Measurements from ENCODE around the gene CTDSPL.

The CTDSPL gene

GRCh38 chr3:38002940-38003339 is 141.3 kb downstream of the CTDSPL start:
- DNase-seq (ENCODE audit: low read depth), result no peak

DNA sequence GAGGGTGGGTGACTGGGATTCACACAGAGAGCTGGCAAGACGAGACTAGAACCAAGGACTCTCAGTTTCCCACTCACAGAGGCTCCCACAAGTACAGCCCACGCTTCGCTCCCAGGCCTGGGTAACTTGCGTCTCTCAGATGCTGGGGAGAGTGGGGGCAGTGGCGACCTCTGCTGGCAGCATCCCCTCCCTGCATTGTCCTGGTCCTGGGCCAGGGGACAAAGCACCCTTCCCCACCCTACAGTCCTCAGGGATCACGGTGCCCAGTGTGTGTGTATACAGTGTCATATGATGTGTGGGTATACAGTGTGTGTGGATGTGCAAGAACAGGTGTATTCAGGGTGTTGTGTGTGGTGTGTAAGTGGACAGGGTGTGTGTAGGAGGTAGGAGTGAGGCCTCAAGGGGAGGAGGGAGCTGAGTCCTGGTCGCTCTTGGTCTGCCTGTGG is 141.7 kb downstream of the CTDSPL start:
- DNase-seq (ENCODE audit: low read depth), result no peak

GRCh38 chr3:38003817-38004414 is 142.2 kb downstream of the CTDSPL start:
- DNase-seq (ENCODE audit: low read depth), result no peak

DNA sequence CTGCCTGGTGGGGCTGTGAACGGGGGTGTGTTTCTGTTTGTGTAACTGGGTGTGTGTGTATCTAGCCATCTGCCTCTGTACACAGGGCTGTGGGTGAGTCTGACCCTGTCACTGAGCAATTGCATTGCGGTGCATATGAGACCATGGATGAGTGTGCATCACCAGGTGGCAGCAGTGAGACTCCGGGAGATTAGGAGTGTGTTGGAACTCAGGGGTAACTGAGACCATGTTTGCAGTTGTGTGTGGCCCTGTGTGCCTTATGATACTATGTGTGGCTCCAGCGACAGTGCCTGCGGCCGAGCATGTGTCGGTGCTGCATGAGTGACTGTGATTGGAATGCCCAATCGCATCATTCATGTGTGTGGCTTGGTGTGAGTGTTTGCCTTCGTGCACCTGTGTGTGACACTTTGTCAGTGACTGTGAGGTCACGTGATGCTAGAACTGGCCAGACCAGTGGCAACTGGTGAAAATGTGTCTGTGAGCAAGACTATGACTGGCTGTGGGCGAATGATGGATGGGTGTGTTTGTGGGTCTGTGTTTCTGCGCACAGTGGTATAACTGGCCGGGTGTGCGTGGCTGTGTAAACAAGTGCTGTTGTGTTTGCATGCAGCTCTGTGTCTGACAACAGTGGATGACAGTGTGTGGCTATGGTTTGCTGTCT is 142.9 kb downstream of the CTDSPL start:
- no peak for DNase-seq (ENCODE audit: low read depth)

DNA sequence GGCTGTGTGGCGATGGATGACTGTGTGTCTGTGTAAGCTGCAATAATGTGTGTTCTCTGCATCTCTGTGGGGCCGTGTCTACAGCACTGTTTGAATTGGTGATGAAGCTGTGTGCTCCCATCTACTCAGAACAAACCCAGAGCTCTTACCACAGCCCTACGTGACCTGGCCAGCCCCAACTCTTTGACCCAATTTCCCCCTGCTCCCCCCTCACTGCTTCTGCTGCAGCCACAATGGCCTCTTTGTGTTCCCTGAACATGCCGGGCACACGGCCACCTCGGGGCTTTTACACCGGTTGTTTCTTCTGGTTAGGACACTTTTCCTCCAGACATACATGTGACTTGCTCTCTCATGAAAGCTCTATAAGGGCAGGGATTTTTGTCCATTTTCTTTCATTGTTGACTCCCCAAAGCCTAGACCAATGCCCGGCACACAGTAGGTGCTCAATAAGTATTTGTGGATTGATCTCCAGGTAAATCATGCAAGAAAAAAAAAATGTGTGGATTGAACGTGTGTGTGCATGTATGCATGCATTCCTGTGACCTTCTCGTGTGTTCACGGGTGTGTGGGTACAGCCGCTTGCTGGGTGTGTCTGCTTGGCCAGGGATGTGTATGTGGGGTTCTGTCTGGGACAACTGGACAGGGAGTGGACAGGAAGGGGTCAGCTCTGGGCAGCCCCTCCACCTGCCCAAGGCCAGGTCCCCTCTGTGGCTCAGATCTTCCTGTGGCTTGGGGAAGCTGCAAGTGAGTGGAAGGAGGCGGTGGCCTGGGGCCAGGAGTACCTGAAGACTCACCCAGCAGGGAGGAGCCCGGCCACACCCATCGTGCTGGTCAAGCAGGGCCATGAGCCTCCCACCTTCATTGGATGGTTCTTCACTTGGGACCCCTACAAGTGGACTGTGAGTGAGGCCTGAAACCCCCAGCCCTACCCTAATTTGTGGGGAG is 143.7 kb downstream of the CTDSPL start:
- DNase-seq (ENCODE audit: low read depth), result no peak

GRCh38 chr3:38006031-38006430 is 144.4 kb downstream of the CTDSPL start:
- no peak for DNase-seq (ENCODE audit: low read depth)

DNA sequence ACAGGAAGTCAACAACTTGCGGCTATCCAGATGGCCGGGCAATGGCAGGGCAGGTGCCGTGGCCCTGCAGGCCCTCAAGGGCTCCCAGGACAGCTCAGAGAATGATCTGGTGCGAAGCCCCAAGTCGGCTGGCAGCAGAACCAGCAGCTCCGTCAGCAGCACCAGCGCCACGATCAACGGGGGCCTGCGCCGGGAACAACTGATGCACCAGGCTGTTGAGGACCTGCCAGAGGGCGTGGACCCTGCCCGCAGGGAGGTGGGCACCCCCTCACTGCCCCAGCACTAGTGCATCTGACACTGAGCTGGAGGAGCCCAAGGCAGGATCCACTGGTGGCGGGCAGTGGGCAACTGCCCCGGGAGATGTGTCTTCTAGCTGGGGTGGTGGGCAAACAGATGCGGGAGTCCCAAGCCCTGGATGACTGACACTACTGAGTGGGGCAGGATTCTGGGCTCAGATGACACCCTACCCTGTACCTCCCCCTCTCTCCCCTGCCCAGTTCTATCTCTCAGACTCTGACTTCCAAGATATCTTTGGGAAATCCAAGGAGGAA is 144.8 kb downstream of the CTDSPL start:
- DNase-seq (ENCODE audit: low read depth), result no peak

DNA sequence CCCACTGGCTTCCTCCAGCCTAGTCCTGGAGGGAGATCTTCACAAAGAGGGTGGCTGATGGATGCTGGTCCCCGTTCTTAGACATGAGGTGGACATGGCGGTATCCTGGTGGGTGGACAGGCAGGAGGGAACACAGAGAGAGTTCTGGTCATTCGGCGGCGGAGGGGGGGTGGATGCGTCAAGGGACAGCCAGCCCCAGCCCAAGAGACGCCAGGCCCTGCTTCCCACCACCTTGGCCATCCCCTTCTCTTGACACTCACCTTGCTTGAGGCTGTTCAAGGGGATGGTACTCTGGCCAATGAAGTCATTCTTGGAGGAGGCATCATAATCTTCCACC is 146.0 kb downstream of the CTDSPL start:
- no peak for DNase-seq (ENCODE audit: low read depth)

- DNase-seq (ENCODE audit: low read depth), result no peak
Observed at GRCh38 chr3:38008191-38008701, 146.6 kb downstream of the CTDSPL start.

GRCh38 chr3:38008971-38009580 is 147.4 kb downstream of the CTDSPL start:
- no peak for DNase-seq (ENCODE audit: low read depth)

GRCh38 chr3:38009807-38010591 is 148.3 kb downstream of the CTDSPL start:
- no peak for DNase-seq (ENCODE audit: low read depth)

- DNase-seq (ENCODE audit: low read depth), result no peak
Observed at GRCh38 chr3:38011111-38011510, 149.4 kb downstream of the CTDSPL start.

GRCh38 chr3:38015485-38015884 is 153.8 kb downstream of the CTDSPL start:
- DNase-seq (ENCODE audit: low read depth), result no peak

GRCh38 chr3:38015984-38016383 is 154.3 kb downstream of the CTDSPL start:
- DNase-seq (ENCODE audit: low read depth), result no peak

DNA sequence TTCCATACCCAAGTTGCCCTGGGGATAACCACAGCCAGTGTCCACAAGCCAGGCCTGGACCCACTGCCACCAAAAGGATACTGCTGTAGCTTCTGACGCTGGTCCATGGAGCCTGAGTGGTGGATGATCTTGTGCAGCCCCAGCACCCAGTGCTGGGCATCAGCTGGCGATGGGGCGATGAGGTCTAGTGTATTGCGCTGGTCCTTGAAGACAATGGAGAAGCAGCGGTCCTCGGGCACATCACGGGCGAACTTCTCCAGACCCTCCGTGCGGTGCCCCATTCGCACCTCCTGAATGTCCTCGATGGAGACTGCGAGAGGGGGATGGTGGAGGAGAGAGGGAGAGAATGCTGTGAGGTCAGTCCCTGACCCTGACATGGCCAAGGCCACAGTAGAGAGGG is 154.7 kb downstream of the CTDSPL start:
- DNase-seq (ENCODE audit: low read depth), result no peak

GRCh38 chr3:38016847-38017444 is 155.3 kb downstream of the CTDSPL start:
- no peak for DNase-seq (ENCODE audit: low read depth)

GRCh38 chr3:38017445-38018295 is 156.0 kb downstream of the CTDSPL start:
- no peak for DNase-seq (ENCODE audit: low read depth)

DNA sequence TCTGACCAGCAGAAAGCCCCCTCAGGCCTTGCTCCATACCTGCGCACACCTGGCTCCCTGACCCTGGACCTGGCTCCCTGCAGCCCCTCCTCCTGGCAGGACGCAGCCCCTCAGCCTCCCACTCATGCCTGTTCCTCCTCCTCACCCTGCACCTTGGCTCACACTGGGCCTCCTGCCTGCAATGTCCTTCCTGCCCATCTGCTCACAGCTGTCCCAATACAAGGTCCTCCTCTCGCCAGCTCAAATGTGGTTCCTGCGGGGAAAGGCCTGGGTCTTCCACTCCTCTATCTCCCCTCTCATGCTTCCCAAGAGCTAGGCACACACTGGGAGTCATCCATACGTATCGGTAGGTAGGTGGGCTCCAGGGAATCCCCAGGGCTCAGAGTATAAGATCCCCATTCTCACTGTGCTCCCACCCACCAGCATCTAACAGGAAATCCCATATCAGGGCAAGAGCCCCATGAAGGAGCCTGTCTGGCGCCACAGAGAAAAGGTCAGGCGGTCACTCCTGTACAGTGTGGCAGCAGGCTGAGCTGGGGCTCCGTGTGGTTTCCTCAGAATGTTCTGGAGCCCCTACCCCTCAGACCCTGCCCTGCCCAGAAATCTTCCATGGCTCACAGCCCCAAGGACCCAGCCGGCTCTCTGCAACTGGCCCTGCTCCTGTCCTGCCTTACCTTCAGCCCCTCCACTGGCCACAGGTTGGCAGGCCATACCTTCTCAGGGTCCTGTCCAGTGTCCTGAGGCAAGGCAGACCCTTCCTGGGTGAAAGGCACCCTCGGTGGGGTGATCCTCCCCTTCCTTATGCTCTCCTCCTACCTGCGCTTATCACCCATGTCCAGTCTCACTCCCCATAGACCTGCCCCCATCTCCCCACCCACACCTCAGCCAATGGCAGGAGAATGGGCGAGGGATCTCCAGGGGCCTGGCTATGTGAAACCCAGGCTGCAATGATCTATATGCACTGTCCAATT is 156.9 kb downstream of the CTDSPL start:
- no peak for DNase-seq (ENCODE audit: low read depth)

All from stimulated activated CD8-positive, alpha-beta memory T cell treated with anti-CD3 and anti-CD28 coated beads, Interleukin-7, amount 100 ng/mL, for 24 hours (primary cell).